Nucleus accumbens (tissue), 56 donors: Measurements from ENCODE around the gene ANKRD17.
"Not testable (repeated sequence)": the region's sequence is repeated elsewhere in the genome, so short reads cannot be mapped to it uniquely, and the experiment has no call there.

Source experiments
- DNase-seq, 56 donors: peaks; one replicate each; lab custom pipeline; 2025; lab: John Stamatoyannopoulos, UW

Gene ANKRD17

DNA sequence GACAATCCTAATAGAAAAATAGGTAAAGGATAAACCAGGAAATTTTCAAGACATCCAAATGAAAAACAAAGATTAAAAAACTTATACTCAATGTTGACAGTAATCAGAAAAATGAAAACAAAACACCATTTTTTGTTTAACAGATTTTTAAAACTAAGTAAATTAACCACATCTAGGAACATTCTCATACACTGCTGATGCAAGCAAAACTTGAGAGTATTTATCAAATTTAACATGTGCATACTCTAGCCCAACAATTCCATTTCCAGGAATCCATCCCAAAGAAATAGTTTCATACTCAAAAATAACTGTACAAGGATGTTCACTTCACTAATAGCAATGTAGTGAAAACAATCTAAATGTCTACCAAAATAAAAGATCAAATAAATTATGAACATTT lies 11.5 kb downstream of the ANKRD17 start:
- DNase-seq = no peak

DNA sequence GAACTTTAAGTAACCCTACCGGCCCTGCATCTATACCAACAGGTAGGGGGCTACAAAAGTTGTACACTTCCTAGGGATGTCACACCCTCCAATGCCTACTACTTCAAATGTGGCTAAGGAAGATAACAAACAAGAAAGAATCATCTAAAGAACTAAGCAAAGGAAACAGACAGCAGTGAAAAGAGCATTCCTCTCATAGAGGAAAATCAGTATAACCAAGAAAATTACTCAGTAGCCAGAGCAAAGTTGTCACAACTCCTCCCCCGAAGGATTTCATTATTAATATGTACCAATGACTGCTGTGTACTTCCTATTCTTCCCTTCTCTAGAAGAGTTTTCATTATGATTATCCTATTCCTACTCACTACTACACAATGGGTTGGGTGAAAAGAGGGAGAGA lies 12.6 kb downstream of the ANKRD17 start:
- no peak for DNase-seq

DNA sequence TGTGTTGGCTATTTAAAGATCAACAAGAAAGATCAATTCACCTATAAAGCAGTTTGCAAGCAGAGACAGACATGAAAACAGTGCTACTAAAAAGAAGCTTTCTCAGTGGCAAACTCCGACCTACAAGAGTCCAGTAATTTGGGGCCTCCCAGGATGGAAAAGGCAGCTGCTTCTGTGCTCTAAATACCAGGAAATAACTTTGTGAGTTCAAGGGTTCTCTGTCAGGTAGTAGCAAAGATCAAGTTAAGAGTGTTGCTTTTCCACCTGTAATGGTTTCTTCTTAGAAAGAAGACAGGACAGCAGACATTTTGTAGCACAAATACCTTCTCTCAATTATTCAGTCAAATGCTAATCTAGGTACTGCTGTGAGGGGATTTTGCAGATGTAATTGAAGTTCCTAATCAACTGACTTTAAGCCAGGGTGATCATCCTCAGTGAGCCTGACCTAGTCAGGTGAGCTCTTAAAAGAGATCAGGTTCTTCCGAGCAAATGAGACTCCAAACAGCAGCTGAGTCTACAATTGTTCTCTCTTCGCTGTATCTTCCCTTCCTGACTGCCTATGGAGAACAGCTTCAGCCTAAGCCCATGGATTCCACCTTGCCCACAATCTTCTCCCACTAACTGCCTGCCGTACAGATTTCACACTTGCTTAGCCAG lies 13.5 kb downstream of the ANKRD17 start:
- DNase-seq = no peak

DNA sequence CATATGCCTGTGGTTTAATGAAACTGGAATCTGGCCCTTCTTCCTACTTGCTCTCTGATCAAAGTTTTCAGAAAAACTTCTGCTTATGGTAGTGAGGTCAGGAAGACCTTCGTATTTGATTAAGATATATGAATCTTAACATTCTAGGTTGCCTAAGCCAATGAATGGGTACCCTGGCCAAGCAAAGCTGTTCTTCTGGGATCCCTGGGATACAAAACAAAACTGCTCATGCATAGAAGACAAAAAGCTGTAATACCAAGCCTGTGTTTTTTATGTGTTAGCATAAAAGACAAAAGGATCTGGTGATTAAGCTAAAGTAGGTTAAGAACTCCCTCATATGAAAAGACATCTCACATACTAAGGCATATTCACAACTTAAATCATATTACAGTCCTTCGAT lies 21.6 kb downstream of the ANKRD17 start:
- no peak for DNase-seq

DNA sequence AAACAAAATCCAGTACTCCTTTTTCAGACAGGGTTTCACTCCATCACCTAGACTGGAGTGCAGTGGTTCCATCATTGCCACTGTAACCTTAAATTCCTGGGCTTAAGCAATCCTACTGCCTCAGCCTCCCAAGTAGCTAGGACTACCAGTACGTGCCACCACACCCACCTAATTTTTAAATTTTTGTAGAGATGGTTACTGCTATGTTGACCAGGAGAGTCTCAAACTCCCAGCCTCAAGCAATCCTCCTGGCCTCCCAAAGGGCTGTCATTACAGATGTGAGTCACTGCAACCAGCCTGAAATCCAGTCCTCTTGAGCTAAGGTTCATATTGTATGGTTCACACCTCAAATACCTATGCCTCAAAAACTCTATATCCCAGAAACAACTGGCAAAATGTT lies 22.4 kb downstream of the ANKRD17 start:
- no peak for DNase-seq

DNA sequence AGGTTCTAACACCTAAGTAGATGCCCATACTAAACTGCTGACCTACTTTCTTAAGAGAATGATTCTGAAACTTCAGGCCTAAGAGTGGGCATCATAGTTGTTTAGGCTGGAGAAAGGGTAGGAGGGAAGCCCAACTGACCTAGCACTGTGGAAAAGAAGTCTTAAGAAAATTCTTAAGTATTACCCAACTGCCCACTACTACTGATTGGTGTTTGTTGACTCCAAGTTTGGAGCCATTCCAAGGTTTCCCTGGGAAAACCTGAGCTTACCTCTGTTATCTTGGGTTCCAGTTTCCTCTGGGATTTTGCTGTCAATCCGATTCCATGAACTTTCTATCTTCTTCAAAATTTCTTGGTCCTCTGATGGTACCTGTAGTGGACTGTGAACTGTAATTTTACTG lies 23.9 kb downstream of the ANKRD17 start:
- DNase-seq = no peak

DNA sequence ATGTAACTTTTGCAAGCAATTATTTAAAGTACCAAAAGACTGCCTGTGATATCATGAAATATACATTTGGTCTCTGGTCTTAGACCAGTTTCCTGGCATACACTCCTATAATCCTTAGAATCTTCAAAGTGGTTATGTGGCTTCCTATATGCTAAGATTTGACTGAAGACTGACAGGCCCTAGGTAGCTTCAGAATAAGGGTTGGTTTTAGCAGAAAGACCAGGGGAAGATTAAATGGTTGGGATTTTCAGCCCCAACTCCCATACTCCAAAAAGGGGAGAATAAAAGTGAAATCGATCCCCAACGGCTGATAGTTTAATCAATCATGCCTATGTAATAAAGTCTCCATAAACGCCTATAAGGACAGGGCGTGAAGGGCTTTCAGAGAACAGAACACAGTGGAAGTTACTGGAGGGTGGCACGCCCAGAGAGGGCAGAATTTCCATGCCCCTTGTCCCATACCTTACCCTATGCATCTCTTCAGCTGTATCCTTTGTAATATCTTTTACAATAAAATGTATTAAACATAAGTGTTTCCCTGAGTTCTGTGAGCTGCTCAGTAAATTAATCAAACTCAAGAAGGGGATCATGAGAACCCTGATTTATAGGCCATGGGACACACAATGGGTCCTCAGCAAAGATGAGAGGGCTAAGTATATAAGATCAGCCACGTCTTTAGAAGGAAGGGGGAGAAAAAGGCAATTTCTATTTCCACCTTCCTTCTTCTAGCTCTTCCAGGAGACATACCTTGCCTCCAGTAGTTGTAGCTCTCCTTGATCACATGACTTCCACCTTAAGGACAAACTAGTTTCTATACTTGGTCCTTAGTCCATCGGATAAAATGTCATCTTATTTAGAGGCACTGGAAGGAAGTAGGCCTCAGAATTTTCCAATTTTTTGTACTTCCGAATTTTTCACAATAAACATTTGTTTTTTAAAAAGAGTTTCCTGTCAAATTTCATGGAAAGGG lies 26.8 kb downstream of the ANKRD17 start:
- DNase-seq = no peak

DNA sequence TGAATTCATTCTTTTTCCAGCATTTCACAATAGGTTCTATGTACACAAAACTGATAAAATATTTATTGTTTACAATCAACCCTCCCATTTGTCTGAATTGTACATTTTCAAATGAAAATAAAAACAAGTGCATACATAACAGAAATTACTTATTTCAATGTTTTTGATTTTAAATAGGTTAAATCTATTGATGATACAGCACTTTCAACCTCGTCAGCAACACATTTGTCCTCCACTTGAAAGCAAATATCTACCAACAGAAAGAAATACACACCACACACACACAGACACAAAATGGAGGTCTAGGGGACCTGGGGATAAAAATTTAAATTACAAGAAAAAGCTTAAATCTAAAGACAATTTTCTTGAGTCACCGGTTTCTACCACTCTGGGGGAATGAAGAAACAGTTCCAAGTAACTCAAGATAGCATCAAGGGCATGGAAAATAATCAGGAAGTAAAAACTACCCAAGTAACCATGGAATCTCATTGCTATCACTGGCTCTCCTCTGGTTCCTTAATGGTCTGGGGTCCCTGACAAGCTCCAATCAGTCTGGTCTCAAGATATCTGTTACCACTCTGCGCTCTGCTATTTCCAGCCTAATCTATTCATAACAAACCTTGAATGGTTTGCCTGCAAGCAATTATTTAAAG lies 27.6 kb downstream of the ANKRD17 start:
- no peak for DNase-seq

DNA sequence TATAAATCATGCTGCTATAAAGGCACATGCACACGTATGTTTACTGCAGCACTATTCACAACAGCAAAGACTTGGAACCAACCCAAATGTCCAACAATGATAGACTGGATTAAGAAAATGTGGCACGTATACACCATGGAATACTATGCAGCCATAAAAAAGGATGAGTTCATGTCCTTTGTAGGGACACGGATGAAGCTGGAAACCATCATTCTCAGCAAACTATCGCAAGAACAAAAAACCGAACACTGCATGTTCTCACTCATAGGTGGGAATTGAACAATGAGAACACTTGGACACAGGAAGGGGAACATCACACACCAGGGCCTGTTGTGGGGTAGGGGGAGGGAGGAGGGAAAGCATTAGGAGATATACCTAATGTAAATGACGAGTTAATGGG lies 29.8 kb downstream of the ANKRD17 start:
- not testable (repeated sequence) for DNase-seq

DNA sequence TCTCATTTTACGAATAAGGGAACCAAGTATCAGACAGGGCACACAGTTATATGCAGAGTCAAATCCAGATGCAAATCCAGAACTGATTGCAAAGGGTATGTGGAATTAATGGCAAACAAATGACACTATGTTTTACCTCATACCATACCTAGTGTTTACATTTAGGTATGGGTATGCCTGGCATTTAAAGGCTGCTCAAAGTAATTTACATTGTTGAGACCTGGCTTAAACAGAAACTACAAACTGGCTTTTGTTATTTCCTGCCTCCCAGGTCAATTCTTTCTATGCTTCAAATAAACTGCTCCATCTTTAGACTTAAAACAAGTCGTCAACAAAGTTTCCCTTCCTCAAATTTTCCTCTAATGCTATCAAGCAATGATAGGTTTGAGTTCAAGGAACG lies 33.7 kb downstream of the ANKRD17 start:
- no peak for DNase-seq

DNA sequence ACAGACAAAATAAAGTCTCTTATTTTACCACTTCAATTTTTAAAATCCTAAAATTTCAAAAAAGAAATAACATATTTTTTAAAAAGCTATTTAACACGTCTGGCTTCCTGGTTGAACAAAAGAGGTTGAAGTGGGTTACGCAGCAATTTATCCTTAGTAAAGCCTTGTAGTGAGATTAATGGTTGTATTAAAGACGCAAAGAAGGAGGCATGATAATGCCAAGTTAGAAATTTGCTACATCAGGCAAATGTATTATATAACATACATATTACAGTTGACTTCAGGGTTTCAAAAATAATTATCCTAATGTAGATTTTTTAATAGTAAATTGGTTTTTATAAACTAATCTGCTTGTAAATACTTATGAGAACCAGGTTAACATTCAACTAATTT lies 35.3 kb downstream of the ANKRD17 start:
- no peak for DNase-seq

DNA sequence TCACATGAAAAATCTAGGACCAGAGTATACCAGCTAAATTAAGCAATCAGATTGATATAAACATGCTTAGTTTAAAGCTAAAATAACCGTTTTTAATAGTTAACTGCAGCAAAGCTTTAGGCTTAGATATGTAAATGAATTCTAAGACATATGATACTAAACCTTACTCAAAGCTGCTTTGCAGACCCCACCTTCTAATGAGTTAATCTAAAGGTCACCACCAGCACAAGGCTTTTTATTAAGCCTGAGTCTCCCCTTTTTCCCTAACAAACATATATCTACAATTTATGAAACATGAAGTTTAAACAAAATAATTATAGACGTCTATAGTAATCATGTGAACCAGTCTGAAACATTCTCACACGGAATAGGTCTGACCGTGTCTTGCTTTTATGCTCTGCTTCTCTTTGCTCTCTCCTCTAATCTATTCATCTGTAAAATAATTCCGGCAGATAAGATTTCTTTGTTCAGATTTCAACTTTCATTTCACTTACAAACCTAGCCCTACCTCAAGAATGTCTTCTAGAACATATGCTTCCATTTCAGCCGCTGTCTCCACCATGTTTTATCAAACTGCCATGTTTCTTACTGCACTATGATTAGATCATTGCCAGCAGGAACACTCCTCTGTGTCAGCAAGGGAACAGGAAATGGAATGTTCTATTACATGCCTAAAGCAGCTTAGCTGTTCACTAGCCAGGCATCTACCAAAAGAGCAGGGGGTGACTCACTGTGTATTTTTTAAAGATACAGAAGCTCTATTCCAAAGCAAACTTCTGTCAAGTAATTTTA lies 35.9 kb downstream of the ANKRD17 start:
- peak in 46 of 56 donors; percentile 3 to 85 (median 43) for DNase-seq

DNA sequence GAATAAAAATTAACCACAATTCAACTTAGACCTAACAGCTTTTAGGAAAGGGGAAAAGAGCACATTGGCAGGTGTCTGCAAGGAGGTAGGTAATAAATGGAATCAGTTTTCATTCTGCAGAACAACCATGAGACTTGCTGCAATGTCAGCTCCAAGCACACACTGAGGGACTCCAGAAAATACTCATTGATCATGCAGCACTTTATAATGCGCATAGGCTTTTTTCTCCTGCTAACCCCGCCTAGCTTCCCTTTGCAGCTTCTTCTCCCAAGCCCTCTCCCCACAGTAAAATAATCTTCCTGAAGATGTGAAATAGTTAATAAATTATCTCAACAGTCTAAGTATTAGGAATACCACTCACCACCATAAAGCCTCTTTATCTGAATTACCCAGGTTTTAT lies 36.9 kb downstream of the ANKRD17 start:
- no peak for DNase-seq

DNA sequence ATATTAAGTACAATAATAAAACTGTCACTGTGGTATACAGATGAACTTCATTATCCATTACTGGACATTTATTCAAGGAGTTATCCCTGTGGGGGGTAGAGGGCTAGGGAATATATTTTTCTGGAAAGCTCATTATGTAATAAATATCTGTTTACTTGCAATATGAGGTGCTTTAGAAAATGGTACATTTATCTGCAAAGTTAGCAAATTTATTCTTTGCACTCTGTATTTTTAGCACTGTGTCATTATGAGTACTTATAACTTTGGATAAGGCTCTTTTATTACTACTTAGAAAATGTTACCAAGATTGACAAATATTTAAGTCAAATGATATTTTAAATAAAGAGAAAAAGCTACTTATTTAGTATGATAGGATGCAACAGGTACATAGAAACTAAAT lies 37.8 kb downstream of the ANKRD17 start:
- DNase-seq = no peak

DNA sequence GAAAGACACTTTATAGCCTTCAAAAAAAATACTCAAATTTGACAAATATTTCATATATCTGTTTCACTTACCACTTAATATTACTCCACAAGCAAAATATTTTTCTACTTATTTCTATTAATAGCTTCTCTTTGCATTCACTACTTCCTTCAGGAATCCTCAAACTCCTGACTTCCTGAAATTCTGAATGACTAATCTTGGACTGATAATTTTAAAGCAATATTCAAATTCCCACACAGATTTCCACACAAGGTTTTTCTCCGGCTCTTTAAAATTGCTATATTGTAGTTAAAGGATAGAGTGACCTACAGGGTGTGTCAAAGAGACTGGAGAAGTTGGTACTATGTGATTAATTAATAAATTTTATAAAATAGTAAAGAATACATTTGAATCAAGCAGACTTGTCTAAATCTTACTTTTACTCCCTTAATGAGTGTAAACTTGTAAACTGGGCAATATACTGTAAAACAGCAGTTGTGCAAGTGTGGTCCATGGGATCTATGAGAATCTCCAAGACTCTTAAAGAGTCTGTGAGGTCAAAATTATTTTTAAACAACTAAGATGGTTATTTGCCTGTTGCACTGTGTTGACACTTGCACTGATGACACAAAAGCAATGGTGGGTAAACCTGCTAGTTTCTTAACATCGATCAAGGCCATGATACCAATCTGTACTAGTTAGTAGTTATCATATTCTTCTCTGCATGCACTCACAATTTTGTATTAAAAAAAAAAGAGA lies 44.5 kb downstream of the ANKRD17 start:
- DNase-seq = no peak

DNA sequence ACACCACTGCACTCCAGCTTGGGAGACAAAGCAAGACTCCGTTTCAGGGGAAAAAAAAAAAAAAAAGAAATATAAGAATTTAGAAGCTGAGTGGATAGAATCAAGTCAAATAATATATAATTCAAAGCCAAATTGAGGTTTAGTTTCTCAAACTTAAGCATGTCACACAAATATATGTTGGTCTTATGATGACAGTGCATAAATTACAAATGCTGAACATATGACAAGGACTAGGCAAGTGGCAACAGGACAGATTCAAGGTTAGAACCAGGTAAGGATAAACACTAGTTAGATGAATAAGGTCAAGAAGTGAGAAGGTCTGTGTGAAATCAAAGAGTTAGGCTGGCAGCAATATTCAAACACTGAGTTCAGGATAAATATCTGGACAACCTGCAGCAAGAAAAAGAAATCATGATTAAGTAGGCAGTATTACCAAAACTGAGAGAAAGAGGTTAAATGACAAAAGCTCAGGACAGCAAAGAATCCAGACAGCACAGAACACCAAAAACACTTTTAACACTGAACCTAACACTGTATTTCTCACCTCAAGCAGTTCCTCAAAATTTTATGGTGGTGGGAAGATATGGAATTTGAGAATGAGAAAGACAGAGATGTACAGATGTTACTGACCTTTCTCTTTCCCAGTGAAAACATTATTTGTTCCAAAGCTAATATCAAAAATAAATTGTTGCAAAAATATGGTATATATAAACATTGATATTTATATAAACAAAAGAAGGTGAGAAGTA lies 45.4 kb downstream of the ANKRD17 start:
- DNase-seq = no peak

DNA sequence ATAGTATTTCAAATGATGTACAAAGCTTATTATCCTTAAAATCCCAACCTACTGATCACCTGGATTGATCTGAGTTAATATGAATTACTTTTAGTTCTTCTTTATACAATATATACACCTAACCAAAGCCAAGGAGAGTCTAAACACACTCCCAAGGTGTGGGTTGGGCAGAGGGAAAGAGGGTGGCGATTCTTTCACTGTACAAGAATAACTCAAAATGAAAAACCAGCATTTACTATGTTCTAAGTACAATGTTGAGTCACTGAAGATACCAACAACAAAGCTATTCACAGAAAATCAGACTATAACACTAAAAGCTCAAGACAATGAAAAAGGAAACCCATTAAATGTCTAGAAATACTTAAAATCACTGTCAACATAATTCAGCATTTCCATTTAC lies 46.6 kb downstream of the ANKRD17 start:
- DNase-seq = no peak

DNA sequence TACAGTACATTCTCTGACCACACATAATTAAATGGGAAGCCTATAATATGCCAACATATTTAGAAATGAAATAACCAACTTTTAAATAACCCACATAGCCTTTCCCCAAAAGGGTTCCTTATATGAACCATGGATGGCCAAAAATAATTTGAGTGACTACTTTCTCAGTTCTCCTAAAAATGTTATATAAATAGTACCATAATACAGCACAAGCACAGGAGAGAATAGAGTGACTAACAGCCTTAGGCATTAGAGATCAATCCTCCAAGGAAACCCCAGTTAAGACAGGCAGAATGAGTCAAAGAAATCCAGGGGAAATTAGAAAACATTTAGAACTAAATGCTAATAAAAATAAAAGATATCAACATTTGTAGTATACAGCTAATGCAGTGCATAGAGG lies 50.2 kb downstream of the ANKRD17 start:
- DNase-seq = no peak

DNA sequence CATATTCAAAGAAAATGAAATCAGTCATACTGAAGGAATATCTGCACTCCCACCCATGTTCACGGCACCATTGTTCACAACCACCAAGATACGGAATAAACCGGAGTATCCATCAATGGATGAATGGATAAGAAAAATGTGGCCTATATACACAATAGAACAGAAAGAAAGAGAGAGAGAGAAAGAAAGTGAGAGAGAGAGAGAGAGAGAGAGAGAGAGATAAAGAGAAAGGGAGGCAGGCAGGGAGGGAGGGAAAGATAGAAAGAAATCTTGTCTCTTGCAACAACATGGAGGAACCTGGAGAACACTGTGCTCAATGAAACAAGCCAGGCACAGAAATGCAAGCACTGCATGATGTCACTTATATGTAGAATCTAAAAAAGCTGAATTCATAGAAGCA lies 52.4 kb downstream of the ANKRD17 start:
- DNase-seq = no peak
